ENCODE measurements around the gene IL20RA.
"Not testable (repeated sequence)": the region's sequence is repeated elsewhere in the genome, so short reads cannot be mapped to it uniquely, and the experiment has no call there.

The IL20RA gene

DNA sequence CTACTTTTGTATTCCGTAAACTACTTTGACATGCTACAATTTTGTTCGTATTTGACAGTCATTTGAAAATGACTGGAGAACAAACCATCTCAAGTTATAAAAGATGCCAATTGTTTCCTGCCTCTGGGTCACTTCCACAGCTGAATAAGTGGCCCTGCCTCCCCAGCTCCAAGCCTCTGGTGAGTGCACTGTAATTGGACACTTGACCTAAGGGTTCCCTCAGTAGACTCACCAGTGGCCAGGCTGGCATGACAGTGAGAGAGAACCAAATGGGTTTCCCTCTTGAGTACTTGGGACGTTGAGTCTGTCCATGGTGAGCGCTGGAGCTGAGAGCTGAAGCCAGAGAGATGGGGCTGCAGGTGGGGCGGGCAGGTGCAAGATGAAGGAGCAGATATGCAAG, 65.6 kb downstream of the IL20RA start:
- no peaks in the 10 kb centered on the region for H3K36me3 ChIP-seq (ENCODE audit: control insufficient read depth, insufficient read depth, low read length)
- H3K4me1 ChIP-seq (ENCODE audit: control insufficient read depth, insufficient read depth, low read length): no peaks in the 10 kb centered on the region
- H3K27ac ChIP-seq (ENCODE audit: insufficient read depth, low read depth, low read length, poor library complexity, severe bottlenecking): no peak overlapping the region
- H3K4me3 ChIP-seq (ENCODE audit: insufficient read depth, low read depth, low read length): no peak overlapping the region
- no peaks in the 10 kb centered on the region for H3K9me3 ChIP-seq (ENCODE audit: control insufficient read depth, low read length)
- H3K27me3 ChIP-seq (ENCODE audit: control insufficient read depth, insufficient read depth, low read length, poor library complexity, severe bottlenecking): no peaks in the 10 kb centered on the region
- 91 to 92% methylated on average over 5 of the region's 5 CpGs for WGBS, 2 experiments

DNA sequence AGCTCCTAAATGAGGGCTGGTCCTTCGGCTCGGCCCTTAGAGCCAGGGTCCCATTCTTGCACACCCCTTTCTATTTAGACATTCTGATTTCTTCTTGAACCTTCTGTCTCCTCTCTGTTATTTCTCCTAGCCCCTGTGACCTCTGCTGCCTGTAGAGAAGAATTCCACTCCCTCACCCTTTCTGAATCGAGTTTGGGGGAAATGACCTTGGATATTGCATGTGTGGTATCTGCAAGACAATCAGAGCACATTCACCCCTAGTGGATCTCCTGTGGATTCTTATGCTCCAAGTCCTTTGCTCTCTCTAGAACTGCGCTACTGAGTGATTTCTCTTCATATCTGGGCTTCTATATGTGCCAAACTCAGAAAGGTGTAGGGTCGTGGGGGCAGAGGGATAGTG, 67.7 kb downstream of the IL20RA start:
- Histone ChIP-seq H3K4me1 (ENCODE audit: control insufficient read depth, insufficient read depth, low read length) (no peaks in the 10 kb centered on the region), H3K36me3 (ENCODE audit: control insufficient read depth, insufficient read depth, low read length) (no peaks in the 10 kb centered on the region), H3K27ac (ENCODE audit: insufficient read depth, low read depth, low read length, poor library complexity, severe bottlenecking) (no peak overlapping the region), H3K27me3 (ENCODE audit: control insufficient read depth, insufficient read depth, low read length, poor library complexity, severe bottlenecking) (no peaks in the 10 kb centered on the region), H3K9me3 (ENCODE audit: control insufficient read depth, low read length) (no peaks in the 10 kb centered on the region), H3K4me3 (ENCODE audit: insufficient read depth, low read depth, low read length) (no peak overlapping the region)
- 68 to 83% methylated on average over 4 to 5 of the region's 5 CpGs for WGBS, 2 experiments

DNA sequence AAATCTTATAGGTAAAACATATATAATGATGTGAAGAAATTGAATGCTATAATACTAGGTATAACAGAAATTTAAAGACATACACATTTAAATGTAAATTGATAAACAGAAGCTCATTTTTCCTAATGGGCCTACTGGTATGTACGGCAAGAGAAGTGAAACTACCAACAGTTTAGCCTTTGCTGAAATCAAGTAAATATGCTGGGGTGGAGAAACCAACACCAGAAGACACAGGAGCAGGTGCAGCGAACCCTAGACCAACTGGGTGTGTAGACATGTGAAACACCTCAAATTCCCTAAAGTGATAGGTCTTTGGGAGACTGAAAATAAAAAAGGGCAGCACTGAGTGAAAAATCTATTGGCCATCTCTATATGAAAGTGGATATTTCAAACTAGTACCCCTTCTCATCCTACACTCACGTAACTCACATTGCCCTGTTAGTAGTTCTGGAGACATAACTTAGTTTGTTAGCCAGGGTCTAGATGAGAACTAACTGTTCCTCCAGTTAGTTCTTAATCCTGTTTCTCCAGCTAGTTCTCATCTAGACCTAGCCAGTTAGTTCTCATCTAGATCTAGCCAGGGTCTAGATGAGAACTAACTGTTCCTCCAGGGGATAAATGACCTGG, 69.6 kb downstream of the IL20RA start:
- Histone ChIP-seq H3K27ac (ENCODE audit: insufficient read depth, low read depth, low read length, poor library complexity, severe bottlenecking) (no peak overlapping the region), H3K4me1 (ENCODE audit: control insufficient read depth, insufficient read depth, low read length) (no peaks in the 10 kb centered on the region), H3K9me3 (ENCODE audit: control insufficient read depth, low read length) (no peaks in the 10 kb centered on the region), H3K27me3 (ENCODE audit: control insufficient read depth, insufficient read depth, low read length, poor library complexity, severe bottlenecking) (no peaks in the 10 kb centered on the region), H3K36me3 (ENCODE audit: control insufficient read depth, insufficient read depth, low read length) (no peaks in the 10 kb centered on the region), H3K4me3 (ENCODE audit: insufficient read depth, low read depth, low read length) (no peak overlapping the region)
- WGBS, 2 experiments: 95 to 100% methylated on average over 3 of the region's 3 CpGs

DNA sequence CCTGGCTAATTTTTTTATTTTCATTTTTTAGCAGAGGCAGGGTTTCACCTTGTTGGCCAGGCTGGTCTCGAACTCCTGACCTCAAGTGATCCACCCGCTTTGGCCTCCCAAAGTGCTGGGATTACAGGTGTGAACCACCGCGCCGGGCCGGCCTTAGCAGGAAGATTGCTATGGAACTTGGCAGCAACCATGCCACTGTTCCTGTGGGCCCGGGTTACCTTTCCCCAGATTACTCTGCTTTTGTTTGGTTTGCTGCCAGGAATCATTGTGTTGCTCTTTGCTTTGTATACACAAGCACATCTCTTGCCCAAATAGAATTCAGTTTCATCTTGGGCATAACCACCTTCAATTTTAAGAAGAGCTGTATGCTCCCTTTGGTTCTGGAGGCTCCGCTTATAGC, 71.0 kb downstream of the IL20RA start:
- not testable (repeated sequence) for H3K27me3 ChIP-seq (ENCODE audit: control insufficient read depth, insufficient read depth, low read length, poor library complexity, severe bottlenecking); H3K4me3 ChIP-seq (ENCODE audit: insufficient read depth, low read depth, low read length)
- 86 to 96% methylated on average over 8 of the region's 8 CpGs for WGBS, 2 experiments

DNA sequence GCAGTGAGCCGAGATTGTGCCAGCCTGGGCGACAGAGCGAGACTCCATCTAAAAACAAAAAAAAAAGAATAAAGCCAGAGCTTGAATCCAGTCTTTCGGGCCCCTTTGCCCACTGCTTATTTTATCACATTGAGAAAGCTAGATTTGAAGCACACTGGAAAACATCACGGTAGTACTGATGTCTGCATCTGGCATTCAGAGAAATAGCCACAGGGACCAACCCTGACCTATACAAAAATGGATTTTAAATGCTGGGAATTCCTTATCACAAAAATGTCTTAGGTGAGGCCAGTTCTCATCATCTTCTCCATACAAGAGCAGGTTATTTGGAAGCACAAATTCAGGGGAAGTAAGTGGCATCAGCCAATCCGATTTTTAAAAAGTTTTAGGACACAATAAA, 73.2 kb downstream of the IL20RA start:
- Histone ChIP-seq H3K4me1 (ENCODE audit: control insufficient read depth, insufficient read depth, low read length) (no peaks in the 10 kb centered on the region), H3K9me3 (ENCODE audit: control insufficient read depth, low read length) (no peaks in the 10 kb centered on the region), H3K27ac (ENCODE audit: insufficient read depth, low read depth, low read length, poor library complexity, severe bottlenecking) (no peak overlapping the region), H3K36me3 (ENCODE audit: control insufficient read depth, insufficient read depth, low read length) (no peaks in the 10 kb centered on the region), H3K27me3 (ENCODE audit: control insufficient read depth, insufficient read depth, low read length, poor library complexity, severe bottlenecking) (no peaks in the 10 kb centered on the region), H3K4me3 (ENCODE audit: insufficient read depth, low read depth, low read length) (no peak overlapping the region)
- WGBS, 2 experiments: 92 to 95% methylated on average over 5 to 6 of the region's 6 CpGs

More for the DNA sequence above, 71.0 kb downstream of the IL20RA start:
- not testable (repeated sequence) for H3K4me1 ChIP-seq (ENCODE audit: control insufficient read depth, insufficient read depth, low read length); H3K36me3 ChIP-seq (ENCODE audit: control insufficient read depth, insufficient read depth, low read length); H3K9me3 ChIP-seq (ENCODE audit: control insufficient read depth, low read length); H3K27ac ChIP-seq (ENCODE audit: insufficient read depth, low read depth, low read length, poor library complexity, severe bottlenecking)

DNA sequence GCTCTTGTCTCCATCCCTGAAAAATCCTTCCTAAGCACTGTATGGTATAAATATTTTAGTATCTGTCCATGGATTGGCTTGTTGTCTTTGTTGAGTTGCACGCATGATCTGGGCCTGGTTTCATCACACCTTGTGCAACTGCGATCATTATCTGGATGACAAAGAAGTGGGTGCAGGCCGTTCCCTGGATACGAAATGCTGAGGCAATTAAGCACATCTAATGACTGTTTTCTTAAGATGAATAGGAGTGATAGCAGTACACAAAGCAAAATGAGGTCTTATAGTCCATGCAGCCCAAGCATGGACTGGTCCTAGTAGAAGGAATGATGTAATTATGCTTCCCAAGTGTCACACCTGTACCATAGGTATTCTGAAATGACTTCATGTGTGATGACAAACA, 74.8 kb downstream of the IL20RA start:
- Histone ChIP-seq H3K36me3 (ENCODE audit: control insufficient read depth, insufficient read depth, low read length) (no peaks in the 10 kb centered on the region), H3K9me3 (ENCODE audit: control insufficient read depth, low read length) (no peaks in the 10 kb centered on the region), H3K27me3 (ENCODE audit: control insufficient read depth, insufficient read depth, low read length, poor library complexity, severe bottlenecking) (no peaks in the 10 kb centered on the region), H3K27ac (ENCODE audit: insufficient read depth, low read depth, low read length, poor library complexity, severe bottlenecking) (no peak overlapping the region), H3K4me1 (ENCODE audit: control insufficient read depth, insufficient read depth, low read length) (no peaks in the 10 kb centered on the region), H3K4me3 (ENCODE audit: insufficient read depth, low read depth, low read length) (no peak overlapping the region)
- WGBS, 2 experiments: 94 to 96% methylated on average over 4 of the region's 4 CpGs

DNA sequence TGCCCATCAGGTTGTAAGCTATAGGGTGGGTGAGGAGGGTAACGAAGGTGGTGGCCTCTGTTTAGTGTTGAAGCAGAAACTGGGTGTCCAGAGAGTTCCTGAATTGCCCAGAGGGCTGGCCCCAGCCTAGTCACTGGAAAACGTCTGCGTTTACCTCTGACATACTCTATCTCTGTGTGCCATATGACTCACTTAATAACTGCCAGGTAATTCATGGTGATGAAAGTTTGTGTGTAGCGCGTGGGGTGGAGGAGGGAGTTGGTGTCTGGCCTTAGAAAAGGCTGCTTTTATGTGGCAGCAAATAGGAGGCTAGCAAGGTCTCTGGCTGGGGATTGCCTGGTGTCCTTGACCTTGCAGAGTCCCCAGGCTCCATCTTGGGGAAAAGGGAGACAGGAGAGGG, 75.3 kb downstream of the IL20RA start:
- H3K36me3 ChIP-seq (ENCODE audit: control insufficient read depth, insufficient read depth, low read length): no peaks in the 10 kb centered on the region
- 92 to 97% methylated on average over 5 of the region's 5 CpGs for WGBS, 2 experiments
- no peak overlapping the region for H3K4me3 ChIP-seq (ENCODE audit: insufficient read depth, low read depth, low read length)
- H3K27ac ChIP-seq (ENCODE audit: insufficient read depth, low read depth, low read length, poor library complexity, severe bottlenecking): no peak overlapping the region
- no peaks in the 10 kb centered on the region for H3K27me3 ChIP-seq (ENCODE audit: control insufficient read depth, insufficient read depth, low read length, poor library complexity, severe bottlenecking)
- H3K9me3 ChIP-seq (ENCODE audit: control insufficient read depth, low read length): no peaks in the 10 kb centered on the region
- H3K4me1 ChIP-seq (ENCODE audit: control insufficient read depth, insufficient read depth, low read length): no peaks in the 10 kb centered on the region

DNA sequence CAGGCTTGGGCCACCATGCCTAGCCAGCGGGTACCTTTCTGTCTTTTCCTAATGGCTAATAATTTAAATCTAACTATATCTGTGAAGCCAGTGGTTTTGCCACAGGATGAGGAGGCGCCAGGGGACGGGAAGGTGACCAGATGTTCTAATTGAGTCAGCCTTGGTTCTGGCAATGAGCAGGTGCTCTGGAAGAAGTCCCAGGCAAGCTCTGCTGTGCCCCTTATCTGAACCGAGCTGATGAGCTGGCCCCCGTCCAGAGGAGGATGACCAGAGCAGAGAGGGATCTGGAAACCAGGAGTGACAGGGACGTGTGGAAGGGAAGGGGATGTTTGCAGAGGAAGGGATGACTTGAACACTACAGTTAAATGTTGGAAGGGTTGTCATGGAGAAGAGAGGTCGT, 75.9 kb downstream of the IL20RA start:
- H3K9me3 ChIP-seq (ENCODE audit: control insufficient read depth, low read length): no peaks in the 10 kb centered on the region
- H3K27me3 ChIP-seq (ENCODE audit: control insufficient read depth, insufficient read depth, low read length, poor library complexity, severe bottlenecking): no peaks in the 10 kb centered on the region
- no peaks in the 10 kb centered on the region for H3K4me1 ChIP-seq (ENCODE audit: control insufficient read depth, insufficient read depth, low read length)
- WGBS, 2 experiments: 89 to 93% methylated on average over 6 to 7 of the region's 7 CpGs
- no peak overlapping the region for H3K4me3 ChIP-seq (ENCODE audit: insufficient read depth, low read depth, low read length)
- no peak overlapping the region for H3K27ac ChIP-seq (ENCODE audit: insufficient read depth, low read depth, low read length, poor library complexity, severe bottlenecking)
- no peaks in the 10 kb centered on the region for H3K36me3 ChIP-seq (ENCODE audit: control insufficient read depth, insufficient read depth, low read length)

DNA sequence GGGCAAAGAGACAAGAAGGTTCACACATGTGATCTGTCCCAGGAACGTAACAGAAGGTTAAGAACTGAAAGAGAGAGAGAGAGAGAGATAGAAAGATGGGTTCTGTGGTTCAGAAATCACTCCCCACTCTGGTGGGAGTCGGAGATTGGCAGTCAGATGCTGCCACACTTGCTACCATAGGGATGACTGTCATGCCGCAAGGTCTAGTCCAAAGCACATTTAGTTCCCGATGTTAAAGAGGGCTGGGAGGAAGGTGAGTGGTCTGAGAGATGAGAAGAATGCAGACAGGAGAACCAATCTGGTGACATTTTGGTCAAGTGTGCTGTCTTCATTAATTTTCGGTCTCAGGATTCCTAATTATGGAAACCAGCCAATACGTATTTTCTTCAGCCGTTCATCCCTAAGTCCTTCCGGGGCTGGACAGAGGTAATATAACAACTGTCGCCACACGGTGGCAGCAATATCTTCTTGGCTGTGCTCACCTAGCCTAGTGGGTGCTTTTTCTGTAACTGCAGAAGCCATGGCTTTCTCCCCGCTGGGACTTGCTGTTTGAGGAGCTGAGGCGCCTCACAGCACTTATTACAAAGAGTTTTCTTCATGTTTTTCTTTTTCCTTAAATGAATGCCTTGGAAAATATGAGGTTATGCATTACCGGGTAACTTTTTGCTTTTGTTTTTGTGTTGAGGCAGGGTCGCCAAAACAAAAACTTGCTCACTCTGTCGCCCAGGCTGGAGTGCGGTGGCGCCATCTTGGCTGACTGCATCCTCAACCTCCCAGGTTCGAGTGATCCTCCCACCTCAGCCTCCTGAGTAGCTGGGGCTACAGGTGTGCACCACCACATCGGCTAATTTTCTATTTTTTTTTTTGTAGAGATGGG, 76.7 kb downstream of the IL20RA start:
- H3K27me3 ChIP-seq (ENCODE audit: control insufficient read depth, insufficient read depth, low read length, poor library complexity, severe bottlenecking): no peaks in the 10 kb centered on the region
- H3K27ac ChIP-seq (ENCODE audit: insufficient read depth, low read depth, low read length, poor library complexity, severe bottlenecking): no peak overlapping the region
- no peak overlapping the region for H3K4me3 ChIP-seq (ENCODE audit: insufficient read depth, low read depth, low read length)
- H3K36me3 ChIP-seq (ENCODE audit: control insufficient read depth, insufficient read depth, low read length): no peaks in the 10 kb centered on the region
- no peaks in the 10 kb centered on the region for H3K9me3 ChIP-seq (ENCODE audit: control insufficient read depth, low read length)
- H3K4me1 ChIP-seq (ENCODE audit: control insufficient read depth, insufficient read depth, low read length): no peaks in the 10 kb centered on the region
- 68% methylated on average over 19 of the region's 19 CpGs for WGBS, 2 experiments

DNA sequence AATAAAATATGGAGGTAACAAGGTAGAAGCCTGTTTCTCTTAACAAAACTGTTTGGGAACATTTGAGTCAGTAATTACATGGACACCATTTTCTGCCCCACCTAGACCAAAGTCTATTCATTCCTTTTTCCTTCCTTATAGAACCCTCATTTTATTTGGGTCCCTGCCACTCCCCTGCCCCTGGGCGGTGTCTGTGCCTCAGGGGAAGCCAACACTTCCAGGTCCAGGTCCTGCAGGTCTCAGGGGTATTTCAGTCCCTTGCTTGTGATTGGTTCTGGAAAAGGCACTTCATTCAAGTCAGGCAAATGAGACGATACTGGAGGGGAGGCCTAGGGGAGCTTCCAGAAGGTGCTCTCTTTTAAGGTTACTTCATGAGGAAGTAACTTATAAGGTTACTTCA, 80.4 kb downstream of the IL20RA start:
- Histone ChIP-seq H3K36me3 (ENCODE audit: control insufficient read depth, insufficient read depth, low read length) (no peaks in the 10 kb centered on the region), H3K27me3 (ENCODE audit: control insufficient read depth, insufficient read depth, low read length, poor library complexity, severe bottlenecking) (no peaks in the 10 kb centered on the region), H3K4me1 (ENCODE audit: control insufficient read depth, insufficient read depth, low read length) (peaks cover 1% of the 10 kb centered on the region), H3K27ac (ENCODE audit: insufficient read depth, low read depth, low read length, poor library complexity, severe bottlenecking) (no peak overlapping the region), H3K4me3 (ENCODE audit: insufficient read depth, low read depth, low read length) (no peak overlapping the region), H3K9me3 (ENCODE audit: control insufficient read depth, low read length) (no peaks in the 10 kb centered on the region)
- WGBS, 2 experiments: 89 to 95% methylated on average over 2 of the region's 2 CpGs

All from ectodermal cell (in vitro differentiated cells).